Measurements from ENCODE around the gene WBP2. TPM values are rescaled to one million over a fixed set of nuclear protein-coding genes. Genes with fewer than 3 reads are reported as not detected.
A peak's percentile ranks its signal among the peaks of the same experiment; 100 is the strongest.

The WBP2 gene
- total and polyA plus RNA-seq, 10 of the 15 experiments (the other 5 are each of a cell fraction or from before 2014, with no cell fraction given) = 1.5 to 57.3 (median 27.5) TPM

- no peak for TF ChIP-seq STAT1 (conservative IDR thresholded peaks at IDR 0.05)
Measured at GRCh38 chr17:75843577-75844529, 11.3 kb downstream of the WBP2 start, which contains the start of gene UNC13D (continued).

GRCh38 chr17:75842963-75843576 is 12.1 kb downstream of the WBP2 start:
- TF ChIP-seq ETV6 (conservative IDR thresholded peaks at IDR 0.05 in 1 of 2, IDR thresholded peaks at IDR 0.05 in 1 of 2; ENCODE audit: borderline replicate concordance in 1 of 2, low read depth in 1 of 2) (no peak), RUNX3 (IDR thresholded peaks at IDR 0.05; ENCODE audit: low read length) (peak; percentile 23; the same call in 1 of the 2 replicates)
- no peak for ATAC-seq
- Histone ChIP-seq H3K4me2 (ENCODE audit: control insufficient read depth, insufficient read depth) (peak overlapping the region; percentile 93), H3K9me3 (replicated peaks; ENCODE audit: control insufficient read depth, insufficient read depth, low read length) (no peaks in the 10 kb centered on the region), H3K27me3 (replicated peaks in 1 of 2; ENCODE audit: control insufficient read depth in 2 of 2, insufficient read depth in 2 of 2, low read length in 1 of 2) (no peaks in the 10 kb centered on the region), H3K4me1 (ENCODE audit: control insufficient read depth, insufficient read depth, low read length) (peaks cover 14% of the 10 kb centered on the region), H3K27ac (ENCODE audit: control insufficient read depth, insufficient read depth) (peak overlapping the region; percentile 93), H2AFZ (ENCODE audit: control insufficient read depth, low read depth, low read length) (peak overlapping the region; percentile 84), H3K4me3 (peak overlapping the region; percentile 77), H3K9ac (ENCODE audit: control insufficient read depth, insufficient read depth, low read length) (peak overlapping the region; percentile 98), H3K79me2 (ENCODE audit: control insufficient read depth, insufficient read depth, low read length) (peaks cover 18% of the 10 kb centered on the region), H4K20me1 (ENCODE audit: control insufficient read depth, insufficient read depth) (no peaks in the 10 kb centered on the region), H3K36me3 (ENCODE audit: control insufficient read depth in 2 of 2, insufficient read depth in 2 of 2, low read length in 1 of 2) (peaks cover 0 to 4% of the 10 kb centered on the region in 2 experiments; a peak in 3 of 4 replicates)
- FAIRE-seq = no peak
- ChIA-PET RAD21 (ENCODE audit: unreplicated experiment) (interaction anchor here (0.9 to 3.6 kb wide), 10 partner anchors 12 to 89 kb away, joined by 3 to 21 read pairs (median 8); partner anchors contain the start of genes GALK1, TRIM65 and WBP2), POLR2A (interaction anchor here (1.0 to 4.5 kb wide), 7 partner anchors 12 to 78 kb away, joined by 3 to 42 read pairs (median 30); partner anchors contain the start of genes GALK1, UNK and WBP2), SMC1A (ENCODE audit: uncharacterized antibody, unreplicated experiment) (interaction anchor here (1.2 to 3.2 kb wide), 4 partner anchors 10 to 32 kb away, joined by 3 to 14 read pairs (median 6); partner anchors contain the start of gene WBP2), CTCF (interaction anchor here (0.9 to 8.7 kb wide), 6 partner anchors 13 to 123 kb away, joined by 3 to 117 read pairs (median 5); partner anchors contain the start of genes GALK1, TRIM65 and WBP2)
- in situ Hi-C loops (cut with MboI) (no loop called here), intact Hi-C loops (cut with micrococcal nuclease; ENCODE audit: unreplicated experiment) (no loop called here)
- no TSS peak for BruUV-seq (replicated peaks)
- 54% methylated on average over 19 of the region's 22 CpGs for WGBS (ENCODE audit: insufficient coverage, insufficient replicate concordance, low lambda C conversion rate, missing lambda C conversion rate)
- DNase-seq (ENCODE audit: low read depth, low spot score) = no peak

Measured in GM12878 (cell line).